ENCODE measurements around the gene GSTM3.
"Not testable (repeated sequence)": the region's sequence is repeated elsewhere in the genome, so short reads cannot be mapped to it uniquely, and the experiment has no call there.

Gene GSTM3

GRCh38 chr1:109761227-109762038 lies 20.6 kb upstream of the GSTM3 start:
- no peak for DNase-seq

- no peak for DNase-seq
These were observed 19.9 kb upstream of the GSTM3 start for GRCh38 chr1:109760581-109761226.

- DNase-seq: no peak
These were observed 18.9 kb upstream of the GSTM3 start for GRCh38 chr1:109759513-109760334.

GRCh38 chr1:109757936-109758786 lies 17.3 kb upstream of the GSTM3 start:
- DNase-seq: no peak

- DNase-seq: no peak
These were observed 16.1 kb upstream of the GSTM3 start for GRCh38 chr1:109756848-109757521.

- not testable (repeated sequence) for DNase-seq
These were observed 15.5 kb upstream of the GSTM3 start for GRCh38 chr1:109756325-109756724.

GRCh38 chr1:109754738-109755137 lies 13.9 kb upstream of the GSTM3 start:
- DNase-seq: no peak

- no peak for DNase-seq
These were observed 10.9 kb upstream of the GSTM3 start for GRCh38 chr1:109751531-109752260.

GRCh38 chr1:109750920-109751319 lies 10.1 kb upstream of the GSTM3 start:
- no peak for DNase-seq

GRCh38 chr1:109750241-109750882 lies 9.5 kb upstream of the GSTM3 start:
- DNase-seq: no peak

- DNase-seq: no peak
These were observed 8.4 kb upstream of the GSTM3 start for GRCh38 chr1:109749221-109749620.

- not testable (repeated sequence) for DNase-seq
These were observed 7.5 kb upstream of the GSTM3 start for GRCh38 chr1:109748311-109748710.

- DNase-seq: no peak
These were observed 862 bp downstream of the GSTM3 start for GRCh38 chr1:109739738-109740614.

GRCh38 chr1:109733236-109733870 lies 7.5 kb downstream of the GSTM3 start:
- DNase-seq: no peak

GRCh38 chr1:109732390-109732881 lies 8.4 kb downstream of the GSTM3 start:
- DNase-seq: no peak

GRCh38 chr1:109730666-109731065 lies 10.2 kb downstream of the GSTM3 start:
- DNase-seq: no peak

GRCh38 chr1:109728870-109729269 lies 12.0 kb downstream of the GSTM3 start:
- DNase-seq: no peak

GRCh38 chr1:109726728-109727373 lies 14.0 kb downstream of the GSTM3 start:
- no peak for DNase-seq

Data from GF-D8 (cell line).